ENCODE data around the gene PTPN14. TPM values are rescaled to one million over a fixed set of nuclear protein-coding genes. Genes with fewer than 3 reads are reported as not detected.

PTPN14 gene
- total RNA-seq, 4 donors from 2014 or later: 42.8 to 63.8 (median 50.4) TPM

- peak overlapping the region; percentile 7 to 69 (median 62) for H3K27ac ChIP-seq
- DNase-seq: no peak
- H3K36me3 ChIP-seq: no peaks in the 10 kb centered on the region
- in situ Hi-C loops (cut with MboI; ENCODE audit: low sequenced_read_pairs in 4 of 4) (no loop called here), intact Hi-C loops (cut with DNase I; ENCODE audit: low total_unique reads) (no loop called here)
- no peak for TF ChIP-seq CTCF (IDR thresholded peaks at IDR 0.05 in 4 of 5, conservative IDR thresholded peaks at IDR 0.05 in 1 of 5)
- no peak for TF ChIP-seq POLR2A (IDR thresholded peaks at IDR 0.05)
- no peaks in the 10 kb centered on the region for H3K27me3 ChIP-seq
- no peaks in the 10 kb centered on the region for H3K9me3 ChIP-seq
- no peak for ATAC-seq
- H3K4me3 ChIP-seq: no peak overlapping the region
- peaks cover 55 to 62% of the 10 kb centered on the region in 2 donors for H3K4me1 ChIP-seq
Observed at GRCh38 chr1:214445199-214445598, 106.2 kb downstream of the PTPN14 start.

GRCh38 chr1:214444182-214444939 is 107.0 kb downstream of the PTPN14 start:
- Histone ChIP-seq H3K4me1 (peaks cover 59 to 67% of the 10 kb centered on the region in 2 donors), H3K27ac (peak overlapping the region; percentile 7 to 69 (median 62)), H3K36me3 (no peaks in the 10 kb centered on the region), H3K27me3 (no peaks in the 10 kb centered on the region), H3K4me3 (no peak overlapping the region), H3K9me3 (no peaks in the 10 kb centered on the region)
- no peak for DNase-seq
- intact Hi-C loops (cut with DNase I; ENCODE audit: low total_unique reads): no loop called here
- no peak for ATAC-seq
- in situ Hi-C loops (cut with MboI; ENCODE audit: low sequenced_read_pairs in 4 of 4): loop anchor here in 1 of 4 donors (5.0 kb wide), 1 partner anchor 48 kb away; no protein-coding TSS in a partner anchor
- no peak for TF ChIP-seq CTCF (IDR thresholded peaks at IDR 0.05 in 4 of 5, conservative IDR thresholded peaks at IDR 0.05 in 1 of 5)
- no peak for TF ChIP-seq POLR2A (IDR thresholded peaks at IDR 0.05)

GRCh38 chr1:214441119-214441518 is 110.3 kb downstream of the PTPN14 start:
- H3K9me3 ChIP-seq: no peaks in the 10 kb centered on the region
- ATAC-seq: no peak
- intact Hi-C loops (cut with DNase I; ENCODE audit: low total_unique reads) (no loop called here), in situ Hi-C loops (cut with MboI; ENCODE audit: low sequenced_read_pairs in 4 of 4) (loop anchor here in 1 of 4 donors (5.0 kb wide), 1 partner anchor 51 kb away; no protein-coding TSS in a partner anchor)
- no peak for DNase-seq
- H3K4me3 ChIP-seq: no peak overlapping the region
- no peak for TF ChIP-seq POLR2A (IDR thresholded peaks at IDR 0.05)
- TF ChIP-seq CTCF (IDR thresholded peaks at IDR 0.05 in 4 of 5, conservative IDR thresholded peaks at IDR 0.05 in 1 of 5): no peak
- H3K27ac ChIP-seq: peak overlapping the region; percentile 80 to 93 (median 87)
- H3K27me3 ChIP-seq: no peaks in the 10 kb centered on the region
- peaks cover 62 to 77% of the 10 kb centered on the region in 2 donors for H3K4me1 ChIP-seq
- H3K36me3 ChIP-seq: no peaks in the 10 kb centered on the region

- H3K9me3 ChIP-seq: no peaks in the 10 kb centered on the region
- DNase-seq (no peak), ATAC-seq (no peak)
- H3K27ac ChIP-seq: peak overlapping the region; percentile 80 to 93 (median 87)
- no peaks in the 10 kb centered on the region for H3K27me3 ChIP-seq
- in situ Hi-C loops (cut with MboI; ENCODE audit: low sequenced_read_pairs in 4 of 4): loop anchor here in 1 of 4 donors (5.0 kb wide), 1 partner anchor 52 kb away; no protein-coding TSS in a partner anchor
- peaks cover 55 to 69% of the 10 kb centered on the region in 2 donors for H3K4me1 ChIP-seq
- H3K4me3 ChIP-seq: peak overlapping the region in 3 of 4 donors; percentile 17 to 31 (median 24)
- no peaks in the 10 kb centered on the region for H3K36me3 ChIP-seq
- intact Hi-C loops (cut with DNase I; ENCODE audit: low total_unique reads): loop anchor here (1.0 kb wide), 1 partner anchor 15 kb away; no protein-coding TSS in a partner anchor
- TF ChIP-seq CTCF (IDR thresholded peaks at IDR 0.05 in 4 of 5, conservative IDR thresholded peaks at IDR 0.05 in 1 of 5) (no peak), POLR2A (IDR thresholded peaks at IDR 0.05) (no peak)
Observed at GRCh38 chr1:214440219-214440965, 111.0 kb downstream of the PTPN14 start.
